Occipital lobe (tissue), 2 donors: ENCODE data around the gene CACNA1I. TPM values are rescaled to one million over a fixed set of nuclear protein-coding genes. Genes with fewer than 3 reads are reported as not detected.
A peak's percentile ranks its signal among the peaks of the same experiment; 100 is the strongest.
"Not testable (repeated sequence)": the region's sequence is repeated elsewhere in the genome, so short reads cannot be mapped to it uniquely, and the experiment has no call there.

Source experiments
- DNase-seq: peaks from one replicate; lab custom pipeline; 2025; lab: John Stamatoyannopoulos, UW
- total RNA-seq: library from RNA; depleted of rRNA; stranded (reverse); fragments of >200 nt; gene quantifications from one replicate; pipeline ENCODE4 v1.2.3, GENCODE V29; 2014

CACNA1I gene
- 6.7 TPM for total RNA-seq

DNA sequence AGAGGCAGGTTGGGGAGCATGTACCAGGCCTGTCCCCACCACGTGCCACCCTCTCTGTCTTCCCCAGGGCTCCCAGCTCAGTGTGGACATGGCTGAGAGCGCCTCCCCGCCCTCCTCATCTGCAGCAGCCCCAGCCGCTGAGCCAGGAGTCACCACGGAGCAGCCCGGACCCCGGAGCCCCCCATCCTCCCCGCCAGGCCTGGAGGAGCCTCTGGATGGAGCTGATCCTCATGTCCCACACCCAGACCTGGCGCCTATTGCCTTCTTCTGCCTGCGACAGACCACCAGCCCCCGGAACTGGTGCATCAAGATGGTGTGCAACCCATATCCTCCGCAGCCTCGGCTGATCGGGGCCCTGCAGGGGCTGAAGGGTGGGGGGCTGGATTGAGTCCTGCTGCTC, at the start of gene CACNA1I:
Gene CACNA1I (plus strand): TSS at position 89 of the 400 bp plus-strand sequence. CDS start 0 bp downstream, at position 89.
- no peak for DNase-seq

GRCh38 chr22:39521106-39521885, 49.3 kb upstream of the CACNA1I start:
- not testable (repeated sequence) for DNase-seq

GRCh38 chr22:39522091-39522490, 48.5 kb upstream of the CACNA1I start:
- not testable (repeated sequence) for DNase-seq

- DNase-seq = peak; percentile 57
These were observed 47.8 kb upstream of the CACNA1I start for GRCh38 chr22:39522567-39523300.

DNA sequence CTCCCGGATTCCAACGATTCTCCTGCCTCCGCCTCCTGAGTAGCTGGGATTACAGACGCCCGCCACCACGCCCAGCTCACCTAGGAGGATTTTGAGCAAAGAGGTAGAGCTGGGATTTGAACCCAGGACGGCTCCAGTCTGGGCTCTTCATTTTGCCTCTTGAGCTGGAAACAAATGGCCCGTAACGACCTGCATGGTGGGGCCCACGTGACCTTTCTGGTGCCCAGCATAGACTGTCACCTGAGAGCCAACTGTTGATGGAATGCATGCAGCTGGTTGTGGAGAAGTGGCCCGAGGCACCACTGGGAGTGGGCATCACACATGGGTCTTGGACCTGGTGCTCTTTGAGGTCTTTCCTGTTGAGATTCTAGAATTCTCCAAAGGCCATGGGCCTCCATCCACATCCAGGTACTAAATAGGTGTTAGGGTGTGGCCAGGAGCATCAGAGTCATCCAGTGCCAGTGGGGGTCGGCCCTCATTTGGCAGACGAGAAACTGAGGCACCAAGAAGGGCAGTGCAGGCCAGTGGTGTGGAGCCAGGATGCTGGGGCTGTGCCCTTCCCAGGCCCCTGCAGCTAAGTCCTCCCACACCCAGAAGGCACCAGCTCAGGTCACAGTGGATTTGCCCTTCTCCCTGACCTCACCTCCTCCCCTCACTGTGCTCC, 46.3 kb upstream of the CACNA1I start:
- no peak for DNase-seq

- no peak for DNase-seq
These were observed 45.5 kb upstream of the CACNA1I start for GRCh38 chr22:39524753-39525657.

- no peak for DNase-seq
These were observed 44.9 kb upstream of the CACNA1I start for GRCh38 chr22:39525658-39525975.

- DNase-seq = no peak
These were observed 43.8 kb upstream of the CACNA1I start for GRCh38 chr22:39526736-39527171.

- DNase-seq = no peak
These were observed 43.0 kb upstream of the CACNA1I start for GRCh38 chr22:39527481-39527961.

DNA sequence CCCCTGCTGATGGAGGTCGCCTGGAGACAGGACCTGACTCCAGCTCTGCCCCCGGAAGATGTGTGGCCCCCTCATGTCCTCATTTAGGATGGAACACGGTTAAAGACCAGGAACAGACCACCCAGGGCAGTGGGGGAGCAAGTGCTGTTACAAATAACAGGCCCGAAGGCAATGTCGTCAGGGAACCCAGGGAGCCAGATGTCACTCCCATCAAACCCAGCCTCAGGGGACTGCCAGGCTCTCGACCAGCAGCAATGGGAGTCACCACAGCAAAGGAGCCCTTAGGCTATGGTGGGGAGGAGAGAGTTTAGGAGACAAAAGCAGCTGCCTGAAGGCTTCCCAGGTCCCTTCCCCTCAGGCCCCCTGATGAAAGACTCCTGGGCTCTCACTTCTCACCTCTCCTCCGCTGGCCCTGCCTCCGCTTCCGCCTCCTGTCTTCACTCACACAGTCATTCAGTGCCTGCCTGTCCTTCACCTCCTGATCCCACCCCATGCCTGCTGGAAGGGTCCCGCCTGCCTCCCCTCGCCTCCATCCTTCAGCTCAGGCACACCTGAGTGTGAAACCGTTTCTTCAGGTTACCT, 42.4 kb upstream of the CACNA1I start:
- no peak for DNase-seq

GRCh38 chr22:39528681-39529486, 41.7 kb upstream of the CACNA1I start:
- peak; percentile 85 for DNase-seq

- no peak for DNase-seq
These were observed 41.1 kb upstream of the CACNA1I start for GRCh38 chr22:39529487-39529851.

DNA sequence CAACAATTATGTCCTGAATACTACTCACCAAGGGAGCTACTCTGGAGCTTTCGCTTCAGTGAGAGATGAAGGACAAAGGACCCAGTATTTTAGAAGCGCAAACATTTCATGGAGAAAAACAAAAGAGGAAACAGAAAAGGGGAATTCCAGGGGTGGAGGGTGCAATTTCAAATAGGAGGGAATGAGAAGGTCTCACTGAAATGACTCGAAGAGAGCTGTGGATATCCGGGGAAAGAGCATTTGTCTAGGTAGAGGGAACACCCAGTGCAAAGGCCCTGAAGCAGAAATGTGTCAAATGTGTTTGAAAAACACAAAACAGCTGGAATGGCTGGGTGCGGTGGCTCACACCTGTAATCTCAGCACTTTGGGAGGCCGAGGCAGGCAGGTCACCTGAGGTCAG, 40.4 kb upstream of the CACNA1I start:
- DNase-seq = no peak

DNA sequence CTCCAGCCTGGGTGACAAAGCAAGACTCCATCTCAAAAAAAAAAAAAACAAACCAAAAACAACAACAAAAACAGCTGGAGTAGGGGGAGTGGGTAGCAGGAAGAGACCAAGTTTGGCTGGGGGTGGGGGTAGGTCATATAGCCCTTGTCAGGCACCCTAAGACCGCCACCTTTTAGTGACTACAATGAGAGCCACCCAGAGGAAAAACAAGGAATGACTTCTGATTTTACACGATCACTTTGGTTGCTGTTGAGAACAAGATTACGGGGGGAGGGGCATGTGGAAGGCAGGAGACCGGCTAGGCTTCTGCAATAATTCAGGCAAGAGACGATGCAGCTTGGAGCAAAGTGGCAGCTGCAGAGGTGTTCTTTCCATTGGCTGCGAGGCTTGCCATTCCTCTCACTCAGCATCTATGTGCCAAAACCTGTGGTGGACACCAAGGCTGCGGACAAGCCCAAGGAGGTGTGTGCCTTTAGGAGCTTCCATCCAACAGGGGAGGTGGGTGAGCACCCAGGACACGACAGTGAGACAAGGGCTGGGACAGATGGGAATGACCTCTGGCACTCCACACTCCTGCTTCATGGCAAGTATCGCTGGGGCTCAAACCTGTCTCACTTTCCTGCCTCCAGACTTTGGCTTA, 39.7 kb upstream of the CACNA1I start:
- DNase-seq = no peak

GRCh38 chr22:39532215-39533073, 38.1 kb upstream of the CACNA1I start, which contains the start of gene RPS19BP1:
RPS19BP1 (minus strand) TSS chr22:39532748; CDS start chr22:39532738, 10 bp downstream.
- DNase-seq = peak; percentile 98

GRCh38 chr22:39534092-39534506, 36.5 kb upstream of the CACNA1I start:
- no peak for DNase-seq

GRCh38 chr22:39534591-39535356, 35.8 kb upstream of the CACNA1I start:
- peak; percentile 51 for DNase-seq

DNA sequence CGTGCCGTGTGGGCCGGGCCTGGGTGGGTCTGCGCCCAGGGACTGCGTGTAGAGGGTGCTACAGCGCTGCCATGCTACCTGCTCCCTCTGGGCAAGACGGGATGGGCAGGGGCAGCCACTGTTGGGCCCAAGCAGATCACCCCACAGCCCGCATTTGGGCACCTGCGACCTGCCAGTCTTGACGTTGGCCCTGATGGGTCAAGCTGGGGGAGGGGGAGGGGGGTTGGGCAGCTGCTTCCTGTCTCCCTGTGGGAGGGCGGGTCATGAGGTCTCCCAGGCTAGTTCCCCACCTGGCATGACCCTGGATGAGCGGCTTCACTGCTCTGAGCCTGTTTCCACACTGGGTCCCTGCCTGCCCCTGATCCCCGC, 35.2 kb upstream of the CACNA1I start:
- DNase-seq = no peak
